Right lung (tissue), 5 donors: Measurements from ENCODE around the gene TENM3. TPM values are rescaled to one million over a fixed set of nuclear protein-coding genes. Genes with fewer than 3 reads are reported as not detected.
"Not testable (repeated sequence)": the region's sequence is repeated elsewhere in the genome, so short reads cannot be mapped to it uniquely, and the experiment has no call there.

Experiments used
- DNase-seq, 2 donors: peaks; one replicate each; pipeline ENCODE4 v3.0.0-alpha.2; 2013
- polyA plus RNA-seq, 5 donors: library from polyadenylated mRNA; unstranded; fragments of 120-200 nt; gene quantifications; one replicate each; pipeline versions ENCODE4 v1.2.1 to v1.2.3, GENCODE V29; 2013; ENCODE audit warnings: inconsistent platforms in 1 of 5, low replicate concordance in 1 of 5; ENCODE audit not compliant: insufficient read length in 5 of 5, insufficient read depth in 1 of 5

TENM3 gene
- polyA plus RNA-seq, 5 donors: 1.9 to 4.6 (median 2.6) TPM

DNA sequence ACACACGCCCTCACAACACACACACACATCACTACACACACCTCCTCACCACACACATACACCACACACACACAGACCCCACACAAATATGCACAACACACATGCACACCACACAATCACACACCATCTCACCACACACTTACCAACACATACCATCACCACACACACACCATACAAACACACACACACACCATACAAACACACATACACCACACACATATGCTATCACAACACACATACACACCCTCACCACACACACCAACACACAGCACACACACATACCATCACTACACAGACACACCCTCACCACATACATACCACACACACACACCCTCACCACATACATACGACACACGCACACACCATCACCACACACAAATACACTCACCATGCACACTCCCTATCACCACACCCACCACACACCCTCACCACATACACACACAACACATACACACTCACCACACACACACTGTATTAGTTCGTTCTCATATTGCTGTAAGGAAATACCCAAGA lies 567.0 kb downstream of the TENM3 start:
- no peak for DNase-seq

DNA sequence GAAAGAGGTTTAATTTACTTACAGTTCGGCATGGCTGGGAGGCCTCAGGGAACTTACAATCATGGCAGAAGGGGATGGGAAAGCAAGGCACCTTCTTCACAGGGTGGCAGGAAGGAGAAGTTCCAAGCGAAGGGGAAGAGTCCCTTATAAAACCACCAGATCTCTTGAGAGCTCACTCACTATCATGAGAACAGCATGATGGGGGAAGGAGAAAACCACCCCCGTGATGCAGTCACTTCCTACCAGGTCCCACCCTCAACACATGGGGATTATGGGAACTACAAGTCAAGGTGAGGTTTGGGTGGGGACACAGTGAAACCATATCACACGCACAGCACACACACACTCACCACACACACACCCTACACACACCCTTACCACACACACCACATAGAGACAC lies 569.7 kb downstream of the TENM3 start:
- no peak for DNase-seq

DNA sequence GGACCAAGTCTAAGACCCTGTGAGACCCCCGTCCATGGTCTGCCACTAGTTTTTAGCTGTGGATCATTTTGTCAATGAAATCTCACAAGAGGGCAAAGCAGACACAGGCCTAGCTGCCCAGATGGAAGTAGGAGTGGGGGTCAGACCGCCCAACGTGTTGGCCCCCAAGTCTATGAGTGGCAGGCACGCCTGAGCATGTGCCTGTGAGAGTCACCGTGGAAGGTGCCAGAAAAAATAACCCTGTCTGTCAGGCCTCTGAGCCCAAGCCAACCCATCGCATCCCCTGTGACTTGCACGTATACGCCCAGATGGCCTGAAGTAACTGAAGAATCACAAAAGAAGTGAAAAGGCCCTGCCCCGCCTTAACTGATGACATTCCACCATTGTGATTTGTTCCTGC lies 570.9 kb downstream of the TENM3 start:
- DNase-seq: not testable (repeated sequence)

DNA sequence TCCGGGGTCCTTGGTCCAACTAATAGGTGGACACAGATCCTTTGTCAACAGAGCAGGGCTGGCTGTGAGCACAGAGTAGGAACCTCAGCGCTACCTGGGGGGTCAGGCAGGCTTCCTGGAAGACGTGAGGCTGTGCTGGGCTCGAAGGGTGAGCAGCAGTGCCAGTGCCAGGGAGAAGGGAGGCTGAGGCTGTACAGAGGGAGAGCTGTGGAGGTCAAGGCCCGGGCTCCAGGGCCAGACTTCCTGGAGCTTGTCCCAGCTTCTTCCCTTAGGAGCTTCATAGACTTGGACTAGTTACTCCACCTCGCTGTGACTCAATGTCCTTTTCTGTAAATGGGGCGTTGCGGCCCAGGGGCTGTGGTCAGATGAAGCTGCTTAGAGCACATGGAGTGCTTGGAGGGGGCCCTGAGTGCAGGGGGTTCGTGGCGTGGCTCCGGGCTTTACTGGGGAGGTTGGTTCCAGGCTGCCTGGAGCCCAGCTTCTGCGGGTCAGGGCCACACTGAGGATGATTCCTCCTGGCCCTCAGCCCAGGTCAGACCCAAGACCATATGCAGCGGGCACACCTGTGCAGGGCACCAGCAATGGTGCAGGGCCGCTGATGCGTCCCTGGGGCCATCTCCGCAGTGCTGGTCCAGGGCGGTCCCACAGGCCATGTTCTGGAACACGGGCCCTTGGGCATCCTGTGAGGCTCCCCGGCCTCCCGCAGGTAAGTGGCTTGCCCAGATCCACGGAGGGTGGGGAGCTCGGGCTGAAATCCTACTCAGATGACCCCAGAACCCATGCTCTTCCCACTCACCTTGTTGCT lies 575.9 kb downstream of the TENM3 start:
- DNase-seq: no peak

DNA sequence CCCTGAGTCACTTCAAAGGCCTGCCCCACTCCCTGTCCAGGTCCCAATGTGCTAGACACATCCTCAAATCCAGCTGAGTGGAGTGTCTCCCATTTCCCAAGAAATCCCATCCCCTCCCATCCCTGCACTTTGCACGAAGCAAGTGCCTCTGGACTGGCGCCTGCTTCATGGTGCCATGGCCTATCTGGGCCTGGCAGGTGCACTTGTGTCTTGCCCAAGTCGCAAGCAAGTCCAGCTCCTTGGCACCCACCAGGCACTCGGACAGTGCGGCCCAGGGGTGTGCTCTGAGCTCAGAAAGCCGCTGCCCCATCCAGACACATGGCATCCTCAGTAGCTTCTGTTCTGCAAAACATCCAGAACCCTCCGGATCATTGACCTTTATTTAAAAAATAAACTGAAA lies 576.5 kb downstream of the TENM3 start:
- DNase-seq: no peak

DNA sequence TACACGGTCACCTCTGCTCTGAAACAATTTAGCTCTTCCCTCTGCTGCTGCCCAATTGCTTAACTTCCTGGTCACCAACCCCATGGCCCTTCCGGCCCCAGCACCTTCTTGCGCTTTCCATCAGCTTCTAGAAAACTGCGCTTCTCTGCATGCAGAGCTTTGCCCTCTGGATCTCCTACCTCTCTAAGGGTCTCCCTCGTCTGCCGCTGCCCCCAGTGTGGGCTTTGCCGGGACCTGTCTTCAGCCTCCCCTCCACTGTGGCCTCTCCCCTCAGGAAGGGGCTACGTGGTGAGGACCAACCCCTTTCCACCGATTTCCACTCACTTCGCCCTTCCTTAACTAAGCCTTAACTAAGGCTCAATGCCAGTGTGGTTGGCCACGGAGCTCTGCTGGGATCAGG lies 579.4 kb downstream of the TENM3 start:
- DNase-seq: no peak

DNA sequence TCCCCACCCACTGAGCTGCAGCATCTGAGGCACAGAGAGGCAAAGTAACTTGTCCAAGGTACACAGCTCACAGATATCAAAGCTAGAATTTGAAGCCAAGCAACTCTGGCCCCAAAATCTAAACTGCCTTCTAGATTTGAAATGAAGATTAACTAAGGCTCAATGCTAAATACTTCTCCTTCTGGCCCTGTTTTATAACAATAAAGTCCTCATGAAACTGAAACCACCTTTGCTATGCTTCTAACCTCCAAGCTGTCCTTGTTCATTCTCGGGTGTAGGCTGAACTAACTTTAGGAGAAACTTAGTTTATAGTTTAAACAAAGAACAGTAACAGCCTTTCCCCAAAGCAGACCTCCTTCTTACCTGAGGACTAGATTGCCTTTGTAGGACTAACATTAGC lies 580.4 kb downstream of the TENM3 start:
- DNase-seq: no peak

DNA sequence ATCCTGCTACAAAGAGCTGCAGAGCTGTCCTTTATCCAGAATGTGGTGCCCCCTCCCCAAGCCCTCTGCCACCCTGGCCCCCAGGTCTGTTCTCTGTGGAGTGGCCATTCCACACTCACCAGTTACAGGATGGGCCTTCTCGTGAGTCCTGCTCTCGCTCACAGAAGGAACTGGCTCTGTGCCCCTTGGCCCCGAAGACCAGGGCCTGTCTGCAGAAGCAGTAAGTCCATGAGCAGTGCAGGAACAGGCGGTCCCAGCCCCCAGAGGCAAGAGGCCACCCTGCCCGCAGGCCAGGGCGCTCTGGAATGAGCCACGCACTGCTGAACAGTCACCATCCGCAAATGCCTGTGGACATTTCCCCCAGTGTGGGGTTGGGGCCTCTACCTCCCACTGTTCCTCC lies 581.8 kb downstream of the TENM3 start:
- no peak for DNase-seq

DNA sequence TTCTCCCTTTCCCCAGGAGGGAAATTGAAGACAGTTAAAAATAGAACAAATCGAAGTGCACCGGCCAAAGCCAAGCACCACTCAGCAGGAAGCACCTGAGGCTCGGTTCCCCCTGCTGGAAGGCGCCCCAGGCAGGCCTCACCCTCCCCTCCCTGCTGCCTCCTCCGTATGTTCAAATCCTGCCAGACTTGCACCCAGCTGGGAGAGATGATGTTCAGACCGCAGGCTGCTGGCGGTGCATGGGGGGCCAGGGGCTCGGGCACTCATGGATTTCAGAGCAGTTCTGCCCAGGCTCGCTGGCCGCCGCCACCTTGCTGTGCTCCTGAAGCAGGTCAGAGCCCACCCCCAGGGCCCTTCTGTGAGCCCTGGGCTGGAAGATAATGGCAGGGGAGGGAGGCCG lies 582.6 kb downstream of the TENM3 start:
- no peak for DNase-seq

DNA sequence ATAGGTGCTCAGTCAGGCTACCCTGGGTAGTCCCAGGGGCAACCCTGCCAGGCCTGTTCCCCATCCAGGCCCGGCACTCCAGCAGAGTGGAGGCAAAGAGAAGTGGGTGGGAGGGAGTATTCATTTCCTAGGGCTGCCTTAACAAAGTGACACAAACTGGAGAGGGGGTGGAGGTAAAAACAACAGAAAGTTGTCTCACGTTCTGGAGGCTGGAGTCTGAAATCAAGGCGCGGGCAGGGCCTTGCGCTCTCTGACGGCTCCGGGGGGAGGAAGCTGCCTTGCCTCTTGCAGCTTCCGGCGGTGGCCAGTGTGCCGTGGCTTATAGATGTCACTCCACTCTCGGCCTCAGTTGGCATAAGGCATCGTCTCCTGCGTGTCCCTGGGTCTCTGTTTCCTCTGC lies 583.2 kb downstream of the TENM3 start:
- DNase-seq: no peak

DNA sequence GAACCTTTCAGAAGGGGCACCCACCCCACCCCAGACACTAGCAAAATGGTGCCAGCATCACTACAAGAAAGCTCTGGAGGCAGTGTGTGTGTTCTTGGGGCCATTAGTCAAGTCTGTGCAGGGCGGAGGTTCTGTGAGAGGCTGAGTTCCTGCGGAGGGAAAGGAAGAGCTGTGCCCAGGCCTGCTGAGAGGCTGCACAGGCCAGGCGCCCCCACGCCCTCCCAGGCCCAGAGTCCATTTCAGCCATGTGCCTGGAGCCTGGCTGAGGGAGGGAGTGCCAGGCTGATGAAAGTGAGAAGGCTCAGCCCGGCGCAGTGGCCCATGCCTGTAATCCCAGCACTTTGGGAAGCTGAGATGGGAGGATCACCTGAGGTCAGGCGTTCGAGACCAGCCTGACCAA lies 584.0 kb downstream of the TENM3 start:
- no peak for DNase-seq

DNA sequence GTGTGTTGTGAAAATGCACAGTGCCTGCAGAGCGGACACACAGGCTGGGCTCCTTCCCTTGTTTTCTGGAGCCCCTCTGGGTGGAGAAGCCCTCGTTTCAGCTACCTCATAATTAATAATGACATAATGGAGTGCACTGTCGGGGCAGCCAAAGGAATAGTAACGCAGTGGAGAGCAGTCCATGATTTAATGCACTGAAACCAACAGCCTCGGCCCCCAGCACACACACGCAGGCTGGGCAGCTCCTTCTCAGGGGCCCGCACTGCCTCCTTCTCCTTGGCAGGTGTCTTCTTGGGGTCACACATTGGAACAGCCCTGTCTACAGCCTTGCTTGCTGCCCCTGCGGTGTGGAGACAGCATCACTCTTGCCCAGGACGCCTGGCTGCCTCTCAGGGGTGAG lies 584.8 kb downstream of the TENM3 start:
- DNase-seq: no peak

DNA sequence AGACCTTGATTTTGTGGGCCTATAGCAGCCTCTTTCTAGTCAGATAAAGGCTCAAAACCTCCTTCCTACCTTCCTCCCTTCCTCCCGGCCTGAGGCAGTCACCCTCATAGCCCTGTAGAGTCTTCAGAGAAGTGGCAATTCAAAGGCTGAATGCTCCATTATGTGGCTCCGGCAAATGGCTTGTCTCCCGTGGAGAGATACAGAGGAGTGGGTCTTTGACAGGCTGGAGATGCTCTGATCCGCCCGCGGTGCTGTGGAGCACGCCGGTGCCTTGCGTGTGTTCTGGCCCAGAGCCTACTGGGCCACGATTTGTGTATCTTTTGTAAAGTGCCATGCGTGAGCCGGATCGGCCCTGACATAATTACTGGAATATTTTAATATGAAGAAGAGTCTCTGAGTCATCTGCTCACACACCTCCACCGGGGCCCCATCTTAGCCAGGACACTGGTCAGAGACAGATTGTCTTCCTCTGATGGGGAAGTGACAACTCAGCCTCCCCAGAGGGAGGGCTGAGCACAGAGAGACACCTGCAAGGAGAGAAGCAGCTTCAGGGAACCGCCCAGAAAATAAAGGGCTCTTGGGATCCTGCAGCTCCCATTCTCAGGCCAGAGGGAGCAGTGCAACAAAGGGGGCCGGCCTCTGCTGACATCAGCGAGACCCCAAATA lies 585.3 kb downstream of the TENM3 start:
- DNase-seq: no peak

DNA sequence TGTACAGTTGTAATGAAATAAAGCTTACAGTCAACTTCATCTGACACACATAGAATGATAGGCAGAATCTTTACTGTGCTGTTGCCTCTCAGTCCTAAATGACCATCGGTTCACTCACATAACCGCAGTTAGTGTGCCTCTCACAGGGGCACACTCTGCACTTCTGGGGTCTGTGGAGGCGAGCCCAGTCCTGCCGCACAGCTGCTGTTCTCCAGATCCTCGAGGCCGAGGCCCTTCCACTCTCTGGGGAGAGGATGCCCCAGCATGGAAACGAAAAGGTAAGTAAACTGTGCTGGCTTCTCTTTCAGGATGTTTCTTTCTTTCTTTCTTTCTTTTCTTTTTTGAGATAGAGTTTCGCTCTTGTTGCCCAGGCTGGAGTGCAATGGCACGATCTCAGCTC lies 586.0 kb downstream of the TENM3 start:
- no peak for DNase-seq

DNA sequence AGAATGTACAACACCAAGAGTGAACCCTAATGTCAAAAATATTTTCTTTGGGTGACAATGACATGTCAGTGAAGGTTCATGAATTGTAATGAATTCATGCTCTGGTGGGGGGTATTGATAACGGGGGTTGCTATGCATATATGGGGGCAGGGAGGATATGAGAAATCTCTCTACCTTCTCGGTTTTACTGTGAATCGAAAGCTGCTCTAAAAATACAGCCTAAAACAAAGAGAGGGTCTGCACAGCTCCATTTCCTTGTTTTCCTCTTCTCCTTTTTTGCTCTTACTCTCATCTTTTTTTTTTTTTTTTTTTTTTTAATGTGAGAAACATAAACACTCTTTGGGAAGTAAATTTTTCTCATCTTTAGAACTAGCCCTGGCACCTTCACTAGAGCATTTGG lies 588.2 kb downstream of the TENM3 start:
- no peak for DNase-seq

DNA sequence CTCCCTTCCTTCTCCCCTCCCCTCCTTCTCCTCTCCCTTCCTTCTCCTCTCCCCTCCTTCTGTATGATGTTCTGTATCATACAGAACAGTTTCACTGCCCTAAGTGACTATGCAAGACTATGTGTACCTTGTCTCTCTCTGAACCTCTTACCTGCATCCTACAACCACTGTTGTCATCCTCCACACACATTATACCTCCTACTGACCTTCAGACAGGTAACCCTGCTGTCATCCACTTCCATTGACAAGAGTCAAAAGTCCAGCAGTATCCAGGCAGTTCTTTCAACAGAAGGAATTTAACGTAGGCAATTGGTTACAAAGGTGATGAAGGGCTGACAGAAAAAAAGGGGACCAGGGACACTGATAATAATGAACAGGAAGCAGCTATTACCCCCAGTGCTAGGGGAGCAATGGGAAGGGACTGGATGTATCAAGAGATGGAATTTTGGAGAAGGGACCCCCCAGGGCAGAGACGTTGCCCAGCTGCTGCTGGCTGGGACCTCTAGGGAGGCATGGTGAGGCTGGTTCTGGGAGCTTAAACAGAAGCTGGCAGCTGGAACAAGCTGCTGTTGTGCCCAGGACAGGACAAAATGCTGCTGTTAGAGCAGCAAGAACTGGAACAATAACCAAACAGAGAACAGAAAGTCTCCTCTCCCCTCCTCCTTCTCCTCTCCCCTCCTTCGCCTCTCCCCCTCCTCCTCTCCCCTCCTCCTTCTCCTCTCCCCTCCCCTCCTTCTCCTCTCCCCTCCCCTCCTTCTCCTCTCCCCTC lies 589.3 kb downstream of the TENM3 start:
- DNase-seq: no peak

DNA sequence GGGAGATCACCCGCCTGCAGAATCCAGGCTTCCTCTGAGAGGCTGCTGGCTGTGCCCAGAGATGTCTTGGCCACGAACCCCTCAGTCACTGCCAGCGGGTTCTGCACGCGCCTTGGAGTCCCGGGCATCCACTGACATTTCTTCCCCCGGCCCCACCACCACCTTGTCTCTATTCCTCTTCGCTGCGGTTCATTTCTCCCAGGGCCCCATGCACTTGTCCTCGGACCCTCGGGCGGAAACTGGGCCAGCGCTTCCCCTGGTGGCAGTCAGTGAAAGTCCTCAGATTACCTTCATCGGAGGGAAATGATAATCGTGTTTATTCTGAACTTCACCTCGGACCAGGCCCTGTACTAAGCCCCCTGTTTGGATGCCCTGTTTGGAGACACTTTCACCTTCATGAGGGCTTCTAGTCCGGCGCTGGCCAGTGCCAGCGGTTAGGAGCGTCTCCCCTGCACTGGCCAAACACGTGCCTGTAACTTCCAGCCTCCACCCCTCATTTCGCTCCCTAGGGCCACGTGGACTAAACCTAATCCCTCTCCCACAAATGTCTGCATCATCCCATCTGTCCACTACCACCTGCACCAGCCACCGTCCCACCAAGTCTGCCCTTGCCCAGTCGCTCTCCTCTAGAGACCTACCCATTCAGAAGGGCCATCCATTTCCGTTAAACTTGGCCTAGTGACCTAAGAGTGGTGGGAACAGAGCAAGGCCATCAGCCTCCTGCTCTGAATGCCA lies 592.0 kb downstream of the TENM3 start:
- DNase-seq: no peak

DNA sequence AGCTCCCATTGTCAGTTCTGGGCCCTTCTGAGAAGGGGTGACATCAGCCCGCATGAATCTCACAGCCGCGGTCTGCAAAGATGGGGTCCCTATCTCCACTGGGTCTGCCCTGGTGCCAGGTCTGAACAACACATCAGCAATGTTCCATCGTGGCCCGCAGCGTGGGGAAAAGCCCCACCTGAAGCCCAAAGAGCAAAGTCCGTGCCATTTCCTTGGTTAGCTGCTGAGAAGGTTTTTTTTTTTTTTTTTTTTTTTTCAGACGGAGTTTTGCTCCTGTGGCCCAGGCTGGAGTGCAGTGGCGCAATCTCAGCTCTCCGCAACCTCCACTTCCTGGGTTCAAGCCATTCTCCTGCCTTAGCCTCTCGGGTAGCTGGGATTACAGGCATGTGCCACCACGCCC lies 594.6 kb downstream of the TENM3 start:
- DNase-seq: no peak

DNA sequence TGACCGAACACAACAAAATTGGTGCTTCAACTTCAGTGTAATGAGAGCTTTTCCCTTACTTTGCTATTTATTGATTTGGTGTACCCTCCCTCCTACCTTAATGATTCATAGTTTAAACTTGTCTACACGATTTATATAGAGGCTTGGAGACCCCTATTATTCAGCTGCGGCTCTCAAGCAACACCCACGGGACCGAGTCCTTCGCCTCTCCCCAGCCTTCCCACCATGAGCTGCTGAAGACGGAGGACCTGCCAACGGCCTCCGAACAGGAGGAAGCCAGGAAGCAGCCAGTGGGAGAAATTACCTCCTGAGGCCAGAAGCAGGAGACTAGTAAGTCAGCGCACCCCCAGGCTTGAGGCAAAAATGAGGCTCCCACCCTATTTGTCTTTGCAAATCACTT lies 595.3 kb downstream of the TENM3 start:
- no peak for DNase-seq

DNA sequence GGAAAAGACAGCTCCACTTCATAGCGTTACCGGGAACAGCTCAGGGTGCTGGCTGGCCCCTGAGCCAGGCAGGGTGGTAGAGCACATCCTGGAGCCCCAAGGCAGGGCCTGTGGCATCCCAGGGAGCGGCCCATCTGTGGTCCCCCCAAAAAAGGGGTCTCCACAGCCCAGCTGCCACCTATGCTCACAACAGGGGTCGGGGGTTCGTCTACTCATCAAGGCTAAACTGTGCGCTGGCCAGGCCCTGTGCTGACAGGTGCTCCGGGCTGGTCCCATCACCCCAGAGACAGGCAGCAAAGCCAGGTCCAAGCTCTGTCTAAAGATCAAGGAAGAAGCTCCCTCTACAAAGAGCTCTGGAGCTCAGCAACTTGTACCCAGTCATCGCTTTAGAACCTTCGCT lies 596.1 kb downstream of the TENM3 start:
- DNase-seq: no peak

DNA sequence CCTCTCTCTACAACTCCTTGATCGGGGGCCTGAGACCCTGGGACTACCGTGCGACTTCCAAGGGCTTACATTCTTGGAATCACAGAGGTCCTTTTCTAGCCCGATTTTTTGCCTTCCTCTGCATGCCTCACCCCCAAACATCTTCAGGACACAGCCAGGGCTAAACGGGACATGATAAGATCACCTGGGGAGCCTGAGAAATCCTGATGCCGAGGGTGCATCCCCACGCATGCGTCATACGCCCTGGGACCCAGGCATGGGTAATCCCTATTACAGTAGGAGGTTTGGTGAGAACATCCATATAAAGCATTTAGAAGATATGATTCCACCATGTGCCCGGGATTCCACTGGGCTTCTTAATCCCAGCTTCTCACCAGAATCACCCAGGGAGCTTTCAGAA lies 596.9 kb downstream of the TENM3 start:
- DNase-seq: no peak

DNA sequence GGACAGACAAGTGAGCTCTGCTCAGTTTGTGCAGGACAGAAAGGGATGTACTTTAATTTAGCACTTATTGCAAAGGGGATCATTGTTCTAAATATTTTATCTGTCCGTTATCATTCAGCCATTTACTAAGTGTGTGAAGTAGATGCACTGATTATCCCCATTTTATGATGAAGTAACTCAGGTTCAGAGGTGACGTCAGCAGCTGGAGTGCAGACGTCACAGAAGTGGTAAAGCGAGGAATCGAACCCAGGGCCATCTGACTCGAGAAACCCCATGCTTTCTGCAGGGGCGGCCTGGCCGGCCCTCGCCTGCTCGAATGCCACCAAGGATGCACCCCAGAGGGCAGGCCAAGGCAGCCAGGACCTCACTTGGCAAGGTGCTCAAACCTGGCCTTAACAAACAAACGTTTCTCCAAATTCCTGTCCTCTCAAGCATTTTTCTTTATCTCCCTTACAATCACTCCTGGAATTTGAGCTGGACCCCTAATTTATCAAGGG lies 599.0 kb downstream of the TENM3 start:
- DNase-seq: no peak
